Mammary epithelial cell (primary cell): ENCODE measurements around the gene ELN.

ENCODE experiments used
- EZH2 ChIP-seq: IDR thresholded peaks from 2 replicates; pipeline ENCODE4 v1.6.1; 2012; ENCODE audit warnings: low read length, inconsistent platforms, borderline replicate concordance
- TF ChIP-seq, protein P1 (sequence below), 2 donors: IDR thresholded peaks in 1 of 2; conservative IDR thresholded peaks in 1 of 2; 2 replicates each; pipeline ENCODE4 v1.5.1; 2011 to 2012; ENCODE audit warnings: inconsistent platforms in 2 of 2, low read length in 2 of 2, mild to moderate bottlenecking in 2 of 2, control low read depth in 1 of 2, low read depth in 1 of 2; ENCODE audit not compliant: insufficient read depth in 1 of 2; ENCODE audit errors: extremely low read depth in 1 of 2

DNA sequence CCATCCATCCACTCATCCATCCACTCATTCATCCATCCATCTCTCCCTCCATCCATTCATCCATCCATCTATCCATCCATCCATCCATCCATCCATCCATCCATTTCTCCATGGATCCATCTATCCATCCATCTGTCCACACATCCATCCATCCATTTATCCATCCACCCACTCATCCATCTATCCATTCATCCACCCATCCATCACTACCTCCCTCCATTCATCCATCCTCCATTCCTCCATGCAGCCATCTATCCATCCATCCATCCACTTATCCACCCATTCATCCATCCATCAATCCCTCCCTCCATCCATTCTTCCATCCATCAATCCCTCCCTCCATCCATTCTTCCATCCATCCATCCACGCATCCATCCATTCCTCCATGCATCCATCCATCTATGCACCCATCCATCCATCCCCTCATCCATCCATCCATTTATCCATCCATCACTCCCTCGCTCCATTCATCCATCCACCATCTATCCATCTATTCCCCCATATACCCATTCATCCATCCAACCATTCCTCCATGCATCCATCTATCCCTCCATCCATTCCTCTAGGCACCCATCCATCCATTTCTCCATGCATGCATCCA is 21.1 kb downstream of the ELN start:
- TF ChIP-seq, protein P1, sequence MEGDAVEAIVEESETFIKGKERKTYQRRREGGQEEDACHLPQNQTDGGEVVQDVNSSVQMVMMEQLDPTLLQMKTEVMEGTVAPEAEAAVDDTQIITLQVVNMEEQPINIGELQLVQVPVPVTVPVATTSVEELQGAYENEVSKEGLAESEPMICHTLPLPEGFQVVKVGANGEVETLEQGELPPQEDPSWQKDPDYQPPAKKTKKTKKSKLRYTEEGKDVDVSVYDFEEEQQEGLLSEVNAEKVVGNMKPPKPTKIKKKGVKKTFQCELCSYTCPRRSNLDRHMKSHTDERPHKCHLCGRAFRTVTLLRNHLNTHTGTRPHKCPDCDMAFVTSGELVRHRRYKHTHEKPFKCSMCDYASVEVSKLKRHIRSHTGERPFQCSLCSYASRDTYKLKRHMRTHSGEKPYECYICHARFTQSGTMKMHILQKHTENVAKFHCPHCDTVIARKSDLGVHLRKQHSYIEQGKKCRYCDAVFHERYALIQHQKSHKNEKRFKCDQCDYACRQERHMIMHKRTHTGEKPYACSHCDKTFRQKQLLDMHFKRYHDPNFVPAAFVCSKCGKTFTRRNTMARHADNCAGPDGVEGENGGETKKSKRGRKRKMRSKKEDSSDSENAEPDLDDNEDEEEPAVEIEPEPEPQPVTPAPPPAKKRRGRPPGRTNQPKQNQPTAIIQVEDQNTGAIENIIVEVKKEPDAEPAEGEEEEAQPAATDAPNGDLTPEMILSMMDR (conservative IDR thresholded peaks at IDR 0.05 in 1 of 2, IDR thresholded peaks at IDR 0.05 in 1 of 2; ENCODE audit: extremely low read depth in 1 of 2, insufficient read depth in 1 of 2, low read depth in 1 of 2, low read length in 2 of 2), result no peak
- TF ChIP-seq EZH2, result no peak
